ENCODE results near the gene PI16.

Gene PI16

GRCh38 chr6:36973647-36974046 is 19.1 kb downstream of the PI16 start:
- TF ChIP-seq TCF12 (IDR thresholded peaks at IDR 0.05; ENCODE audit: low read depth) = no peak
- no peak for TF ChIP-seq NFIC (IDR thresholded peaks at IDR 0.05)
- TF ChIP-seq REST (IDR thresholded peaks at IDR 0.05; ENCODE audit: low read depth) = no peak
- no peak for TF ChIP-seq EGR1 (IDR thresholded peaks at IDR 0.05)
- TF ChIP-seq MAX (IDR thresholded peaks at IDR 0.05) = no peak
- TF ChIP-seq TAF1 (IDR thresholded peaks at IDR 0.05; ENCODE audit: low read depth) = no peak
- TF ChIP-seq CREB1 (IDR thresholded peaks at IDR 0.05; ENCODE audit: low read depth) = no peak
- no peak for TF ChIP-seq ZBTB7A (IDR thresholded peaks at IDR 0.05; ENCODE audit: low read depth)
- no peak for TF ChIP-seq FOXM1 (IDR thresholded peaks at IDR 0.05; ENCODE audit: borderline replicate concordance, low read depth)
- TF ChIP-seq CEBPB (IDR thresholded peaks at IDR 0.05) = no peak
- no peak for TF ChIP-seq YY1 (IDR thresholded peaks at IDR 0.05; ENCODE audit: low read depth)

- TF ChIP-seq EGR1 (IDR thresholded peaks at IDR 0.05) = no peak
- no peak for TF ChIP-seq MAX (IDR thresholded peaks at IDR 0.05)
- no peak for TF ChIP-seq EP300 (IDR thresholded peaks at IDR 0.05; ENCODE audit: borderline replicate concordance)
- no peak for TF ChIP-seq RAD21 (IDR thresholded peaks at IDR 0.05; ENCODE audit: low read depth)
- no peak for TF ChIP-seq TEAD4 (IDR thresholded peaks at IDR 0.05)
- TF ChIP-seq TAF1 (IDR thresholded peaks at IDR 0.05; ENCODE audit: low read depth) = no peak
- no peak for TF ChIP-seq REST (IDR thresholded peaks at IDR 0.05; ENCODE audit: low read depth)
- TF ChIP-seq YY1 (IDR thresholded peaks at IDR 0.05; ENCODE audit: low read depth) = no peak
- TF ChIP-seq CEBPB (IDR thresholded peaks at IDR 0.05) = no peak
Measured at GRCh38 chr6:36975231-36976006, 20.9 kb downstream of the PI16 start.

- TF ChIP-seq EP300 (IDR thresholded peaks at IDR 0.05; ENCODE audit: borderline replicate concordance) (no peak), CREB1 (IDR thresholded peaks at IDR 0.05; ENCODE audit: low read depth) (no peak), NFIC (IDR thresholded peaks at IDR 0.05) (no peak), ZBTB7A (IDR thresholded peaks at IDR 0.05; ENCODE audit: low read depth) (no peak), EGR1 (IDR thresholded peaks at IDR 0.05) (no peak), YY1 (IDR thresholded peaks at IDR 0.05; ENCODE audit: low read depth) (no peak), USF1 (IDR thresholded peaks at IDR 0.05) (no peak), FOXM1 (IDR thresholded peaks at IDR 0.05; ENCODE audit: borderline replicate concordance, low read depth) (no peak)
Measured at GRCh38 chr6:36976007-36976264, 21.4 kb downstream of the PI16 start.

GRCh38 chr6:36976509-36976908 is 22.0 kb downstream of the PI16 start:
- TF ChIP-seq NFIC (IDR thresholded peaks at IDR 0.05) (no peak), YY1 (IDR thresholded peaks at IDR 0.05; ENCODE audit: low read depth) (no peak), EP300 (IDR thresholded peaks at IDR 0.05; ENCODE audit: borderline replicate concordance) (no peak), CREB1 (IDR thresholded peaks at IDR 0.05; ENCODE audit: low read depth) (no peak), FOXM1 (IDR thresholded peaks at IDR 0.05; ENCODE audit: borderline replicate concordance, low read depth) (no peak), REST (IDR thresholded peaks at IDR 0.05; ENCODE audit: low read depth) (no peak), TCF12 (IDR thresholded peaks at IDR 0.05; ENCODE audit: low read depth) (no peak), TEAD4 (IDR thresholded peaks at IDR 0.05) (no peak), EGR1 (IDR thresholded peaks at IDR 0.05) (no peak), USF1 (IDR thresholded peaks at IDR 0.05) (no peak), TAF1 (IDR thresholded peaks at IDR 0.05; ENCODE audit: low read depth) (no peak), RAD21 (IDR thresholded peaks at IDR 0.05; ENCODE audit: low read depth) (no peak), CEBPB (IDR thresholded peaks at IDR 0.05) (no peak)
